B cell (primary cell): ENCODE data around the gene CTSD. TPM values are rescaled to one million over a fixed set of nuclear protein-coding genes. Genes with fewer than 3 reads are reported as not detected.

ENCODE experiments used
- ATAC-seq: fragments of 200-7000 bp; cut with Tn5 transposase; one replicate; pipeline ENCODE4 v1.10.0; 2021; ENCODE audit warnings: low read depth, mild to moderate bottlenecking, moderate number of reproducible peaks, moderate library complexity
- CTCF ChIA-PET: fragments of 350-600 bp; sonication (Branson Sonifier 250); formaldehyde crosslinking; loops from one replicate; lab custom pipeline; 2021; ENCODE audit warnings: antibody characterized with exemption, inconsistent platforms; lab: Charles Lee
- POLR2A ChIA-PET: fragments of 350-600 bp; sonication (Branson Sonifier 250); formaldehyde crosslinking; loops from one replicate; lab custom pipeline; 2021; ENCODE audit warnings: antibody characterized with exemption; lab: Charles Lee
- DNase-seq: peaks from one replicate; pipeline ENCODE4 v3.0.0; 2013
- H2AFZ ChIP-seq: 2 replicates; pipeline ENCODE4 v1.6.1; 2012; ENCODE audit warnings: mild to moderate bottlenecking, low read depth, low read length; ENCODE audit not compliant: insufficient read depth, poor library complexity, severe bottlenecking
- H3K27ac ChIP-seq, 2 donors: 1 replicate in 1 of 2; 2 replicates in 1 of 2; pipeline ENCODE4 v1.5.1; 2012 to 2013; ENCODE audit warnings: low read length in 2 of 2, mild to moderate bottlenecking in 2 of 2, moderate library complexity in 1 of 2
- H3K27me3 ChIP-seq, 4 experiments: fragments of 200-600 bp in 1 of 4; sonication (generic) in 1 of 4; replicated peaks in 1 of 4; 1 replicate in 2 of 4; 2 replicates in 2 of 4; pipeline versions ENCODE4 v1.6.1 to v1.7.0; 2013 to 2016; ENCODE audit warnings: low read length in 3 of 4, mild to moderate bottlenecking in 2 of 4, mixed read lengths in 1 of 4, moderate library complexity in 1 of 4; ENCODE audit not compliant: insufficient read depth in 4 of 4, control insufficient read depth in 3 of 4; ENCODE audit errors: control extremely low read depth in 1 of 4
- H3K36me3 ChIP-seq, 2 experiments: replicated peaks in 1 of 2; 1 replicate in 1 of 2; 2 replicates in 1 of 2; pipeline versions ENCODE4 v1.6.1 to v1.7.1; 2013; ENCODE audit warnings: low read length in 1 of 2; ENCODE audit not compliant: insufficient read depth in 2 of 2, control insufficient read depth in 1 of 2; ENCODE audit errors: control extremely low read depth in 1 of 2, extremely low read depth in 1 of 2
- H3K4me1 ChIP-seq, 2 donors: fragments of 200-600 bp in 1 of 2; sonication (generic) in 1 of 2; 1 replicate in 1 of 2; 2 replicates in 1 of 2; pipeline versions ENCODE4 v1.5.1 to v1.6.1; 2013 to 2017; ENCODE audit warnings: low read length in 2 of 2; ENCODE audit not compliant: control insufficient read depth in 2 of 2, insufficient read depth in 2 of 2
- H3K4me2 ChIP-seq: replicated peaks from 2 replicates; pipeline ENCODE3; 2012; ENCODE audit warnings: mild to moderate bottlenecking, low read depth, low read length; ENCODE audit not compliant: poor library complexity, severe bottlenecking
- H3K4me3 ChIP-seq, 5 experiments: fragments of 200-600 bp in 1 of 5; sonication (generic) in 1 of 5; 1 replicate in 3 of 5; 2 replicates in 2 of 5; pipeline versions ENCODE4 v1.5.1 to v1.7.0; 2011 to 2016; ENCODE audit warnings: low read length in 4 of 5, mild to moderate bottlenecking in 4 of 5, low read depth in 2 of 5, control low read depth in 1 of 5, moderate library complexity in 1 of 5; ENCODE audit not compliant: insufficient read depth in 1 of 5; ENCODE audit errors: control extremely low read depth in 1 of 5, extremely low read depth in 1 of 5
- H3K79me2 ChIP-seq: fragments of 200-600 bp; sonication (generic); one replicate; pipeline ENCODE4 v1.6.0; 2016; ENCODE audit warnings: low read length; ENCODE audit not compliant: control insufficient read depth, insufficient read depth
- H3K9ac ChIP-seq: fragments of 200-600 bp; sonication (generic); 2 replicates; pipeline ENCODE4 v1.6.1; 2017; ENCODE audit warnings: mild to moderate bottlenecking, low read length, moderate library complexity
- H3K9me3 ChIP-seq, 3 donors: one replicate each; pipeline versions ENCODE4 v1.6.1 to v1.7.1; 2013; ENCODE audit warnings: low read length in 2 of 3; ENCODE audit not compliant: control insufficient read depth in 2 of 3, insufficient read depth in 1 of 3; ENCODE audit errors: control extremely low read depth in 1 of 3
- H4K20me1 ChIP-seq: 2 replicates; pipeline ENCODE4 v1.6.0; 2012; ENCODE audit warnings: mild to moderate bottlenecking, low read length; ENCODE audit not compliant: insufficient read depth, control insufficient read depth, poor library complexity, severe bottlenecking
- H3K27ac Mint-ChIP-seq: one replicate; pipeline ENCODE4 v1.8.0; 2021; ENCODE audit warnings: mixed read lengths
- H3K27me3 Mint-ChIP-seq: one replicate; pipeline ENCODE4 v1.8.0; 2021; ENCODE audit warnings: mixed read lengths
- H3K4me1 Mint-ChIP-seq: one replicate; pipeline ENCODE4 v1.8.0; 2021; ENCODE audit warnings: mixed read lengths
- H3K4me3 Mint-ChIP-seq: one replicate; pipeline ENCODE4 v1.8.0; 2021; ENCODE audit warnings: mixed read lengths
- H3K9me3 Mint-ChIP-seq: one replicate; pipeline ENCODE4 v1.8.0; 2022; ENCODE audit warnings: mixed read lengths; ENCODE audit not compliant: insufficient read depth
- CTCF ChIP-seq: fragments of 200-600 bp; IDR thresholded peaks from one replicate; pipeline ENCODE4 v1.8.0; 2022; ENCODE audit warnings: antibody characterized with exemption, mild to moderate bottlenecking
- EZH2 ChIP-seq: IDR thresholded peaks from 2 replicates; pipeline ENCODE4 v1.6.1; 2012; ENCODE audit warnings: borderline replicate concordance, low read depth, mild to moderate bottlenecking, moderate library complexity, low read length; ENCODE audit not compliant: insufficient read depth, poor library complexity, severe bottlenecking
- WGBS: methylation state at CpG from one replicate; pipeline ENCODE4 v1.1.5; 2013; ENCODE audit warnings: missing lambda C conversion rate; ENCODE audit not compliant: insufficient coverage; 5-methylcytosine and 5-hydroxymethylcytosine counted together
- intact Hi-C: fragments of 100-400 bp; cut with micrococcal nuclease; formaldehyde crosslinking; loops from one replicate; pipeline ENCODE4 v1.10.0; 2022
- polyA plus RNA-seq: library from polyadenylated mRNA; depleted of rRNA; stranded (reverse); fragments of >200 nt; gene quantifications from 2 replicates; pipeline ENCODE4 v1.2.3, GENCODE V29; 2012
- total RNA-seq, 2 donors: library from RNA; stranded (reverse); fragments of 120-200 nt in 1 of 2; gene quantifications; 1 replicate in 1 of 2; 2 replicates in 1 of 2; pipeline versions ENCODE4 v1.2.3 to v1.2.4, GENCODE V29; 2013 to 2022

The CTSD gene
- total and polyA plus RNA-seq, 2 donors (not counting 1 experiment from before 2014, with no cell fraction given) = 42.2 to 83.5 TPM

- Histone ChIP-seq H4K20me1 (peaks cover 11% of the 10 kb centered on the region), H3K9ac (no peak overlapping the region), H3K79me2 (no peaks in the 10 kb centered on the region), H2AFZ (no peak overlapping the region), H3K4me2 (peak overlapping the region; percentile 42), H3K4me3 (no peak overlapping the region), H3K27me3 (no peaks in the 10 kb centered on the region), H3K27ac (no peak overlapping the region), H3K9me3 (no peaks in the 10 kb centered on the region), H3K4me1 (peaks cover 3 to 28% of the 10 kb centered on the region in 2 donors), H3K36me3 (peaks cover 0 to 11% of the 10 kb centered on the region in 2 experiments)
- no peaks in the 10 kb centered on the region for H3K27me3 Mint-ChIP-seq
- DNase-seq (no peak), ATAC-seq (no peak)
- CTCF ChIA-PET = interaction anchor here (1.3 kb wide), 2 partner anchors 63 kb away, joined by 3 to 11 read pairs; no protein-coding TSS in a partner anchor
- WGBS = 83% methylated on average over 39 of the region's 41 CpGs
- TF ChIP-seq EZH2 (no peak), CTCF (no peak)
- POLR2A ChIA-PET = no interaction called here
- H3K4me3 Mint-ChIP-seq = no peak overlapping the region
- H3K27ac Mint-ChIP-seq = no peak overlapping the region
- intact Hi-C loops = no loop called here
- no peaks in the 10 kb centered on the region for H3K9me3 Mint-ChIP-seq
- peaks cover 11% of the 10 kb centered on the region for H3K4me1 Mint-ChIP-seq
Measured at GRCh38 chr11:1756791-1757771, 6.6 kb downstream of the CTSD start.
